ENCODE measurements around the gene KCNJ11.

Gene KCNJ11

GRCh38 chr11:17421781-17422180, 33.3 kb upstream of the KCNJ11 start:
- Histone ChIP-seq H3K9ac (ENCODE audit: low read depth in 1 of 2, low read length in 2 of 2) (no peak overlapping the region), H3K36me3 (ENCODE audit: control insufficient read depth in 1 of 2, insufficient read depth in 2 of 2, low read length in 2 of 2) (no peaks in the 10 kb centered on the region), H3K4me3 (ENCODE audit: low read depth in 1 of 2, low read length in 2 of 2) (no peak overlapping the region), H3K4me1 (ENCODE audit: control insufficient read depth in 1 of 2, insufficient read depth in 2 of 2, low read length in 2 of 2) (peaks cover 8 to 9% of the 10 kb centered on the region in 2 donors), H3K27ac (ENCODE audit: low read depth, low read length) (no peak overlapping the region), H3K27me3 (ENCODE audit: control insufficient read depth in 1 of 2, insufficient read depth in 2 of 2, low read length in 2 of 2) (no peaks in the 10 kb centered on the region), H3K9me3 (ENCODE audit: control insufficient read depth in 1 of 2, low read length in 2 of 2) (no peaks in the 10 kb centered on the region)

GRCh38 chr11:17418444-17419081, 30.1 kb upstream of the KCNJ11 start:
- H3K4me3 ChIP-seq (ENCODE audit: low read depth in 1 of 2, low read length in 2 of 2): no peak overlapping the region
- peaks cover 0 to 3% of the 10 kb centered on the region in 2 donors for H3K27me3 ChIP-seq (ENCODE audit: control insufficient read depth in 1 of 2, insufficient read depth in 2 of 2, low read length in 2 of 2)
- peaks cover 3 to 4% of the 10 kb centered on the region in 2 donors for H3K4me1 ChIP-seq (ENCODE audit: control insufficient read depth in 1 of 2, insufficient read depth in 2 of 2, low read length in 2 of 2)
- H3K27ac ChIP-seq (ENCODE audit: low read depth, low read length): no peak overlapping the region
- no peaks in the 10 kb centered on the region for H3K9me3 ChIP-seq (ENCODE audit: control insufficient read depth in 1 of 2, low read length in 2 of 2)
- H3K9ac ChIP-seq (ENCODE audit: low read depth in 1 of 2, low read length in 2 of 2): no peak overlapping the region
- H3K36me3 ChIP-seq (ENCODE audit: control insufficient read depth in 1 of 2, insufficient read depth in 2 of 2, low read length in 2 of 2): no peaks in the 10 kb centered on the region

- H3K9me3 ChIP-seq (ENCODE audit: control insufficient read depth in 1 of 2, low read length in 2 of 2): no peaks in the 10 kb centered on the region
- H3K4me3 ChIP-seq (ENCODE audit: low read depth in 1 of 2, low read length in 2 of 2): no peak overlapping the region
- no peak overlapping the region for H3K9ac ChIP-seq (ENCODE audit: low read depth in 1 of 2, low read length in 2 of 2)
- no peaks in the 10 kb centered on the region for H3K4me1 ChIP-seq (ENCODE audit: control insufficient read depth in 1 of 2, insufficient read depth in 2 of 2, low read length in 2 of 2)
- no peaks in the 10 kb centered on the region for H3K36me3 ChIP-seq (ENCODE audit: control insufficient read depth in 1 of 2, insufficient read depth in 2 of 2, low read length in 2 of 2)
- H3K27ac ChIP-seq (ENCODE audit: low read depth, low read length): no peak overlapping the region
- H3K27me3 ChIP-seq (ENCODE audit: control insufficient read depth in 1 of 2, insufficient read depth in 2 of 2, low read length in 2 of 2): peaks cover 0 to 6% of the 10 kb centered on the region in 2 donors
Measured at GRCh38 chr11:17416492-17416891, 28.0 kb upstream of the KCNJ11 start.

GRCh38 chr11:17415523-17416104, 27.2 kb upstream of the KCNJ11 start:
- no peak overlapping the region for H3K4me3 ChIP-seq (ENCODE audit: low read depth in 1 of 2, low read length in 2 of 2)
- H3K36me3 ChIP-seq (ENCODE audit: control insufficient read depth in 1 of 2, insufficient read depth in 2 of 2, low read length in 2 of 2): no peaks in the 10 kb centered on the region
- no peak overlapping the region for H3K9ac ChIP-seq (ENCODE audit: low read depth in 1 of 2, low read length in 2 of 2)
- H3K27ac ChIP-seq (ENCODE audit: low read depth, low read length): no peak overlapping the region
- no peaks in the 10 kb centered on the region for H3K4me1 ChIP-seq (ENCODE audit: control insufficient read depth in 1 of 2, insufficient read depth in 2 of 2, low read length in 2 of 2)
- no peaks in the 10 kb centered on the region for H3K9me3 ChIP-seq (ENCODE audit: control insufficient read depth in 1 of 2, low read length in 2 of 2)
- peaks cover 0 to 8% of the 10 kb centered on the region in 2 donors for H3K27me3 ChIP-seq (ENCODE audit: control insufficient read depth in 1 of 2, insufficient read depth in 2 of 2, low read length in 2 of 2)

GRCh38 chr11:17414992-17415391, 26.5 kb upstream of the KCNJ11 start:
- Histone ChIP-seq H3K9me3 (ENCODE audit: control insufficient read depth in 1 of 2, low read length in 2 of 2) (no peaks in the 10 kb centered on the region), H3K4me3 (ENCODE audit: low read depth in 1 of 2, low read length in 2 of 2) (no peak overlapping the region), H3K27me3 (ENCODE audit: control insufficient read depth in 1 of 2, insufficient read depth in 2 of 2, low read length in 2 of 2) (peaks cover 0 to 8% of the 10 kb centered on the region in 2 donors), H3K27ac (ENCODE audit: low read depth, low read length) (no peak overlapping the region), H3K9ac (ENCODE audit: low read depth in 1 of 2, low read length in 2 of 2) (no peak overlapping the region), H3K4me1 (ENCODE audit: control insufficient read depth in 1 of 2, insufficient read depth in 2 of 2, low read length in 2 of 2) (no peaks in the 10 kb centered on the region), H3K36me3 (ENCODE audit: control insufficient read depth in 1 of 2, insufficient read depth in 2 of 2, low read length in 2 of 2) (no peaks in the 10 kb centered on the region)

GRCh38 chr11:17414317-17414737, 25.9 kb upstream of the KCNJ11 start:
- no peaks in the 10 kb centered on the region for H3K9me3 ChIP-seq (ENCODE audit: control insufficient read depth in 1 of 2, low read length in 2 of 2)
- H3K4me1 ChIP-seq (ENCODE audit: control insufficient read depth in 1 of 2, insufficient read depth in 2 of 2, low read length in 2 of 2): no peaks in the 10 kb centered on the region
- no peaks in the 10 kb centered on the region for H3K36me3 ChIP-seq (ENCODE audit: control insufficient read depth in 1 of 2, insufficient read depth in 2 of 2, low read length in 2 of 2)
- no peak overlapping the region for H3K9ac ChIP-seq (ENCODE audit: low read depth in 1 of 2, low read length in 2 of 2)
- H3K27me3 ChIP-seq (ENCODE audit: control insufficient read depth in 1 of 2, insufficient read depth in 2 of 2, low read length in 2 of 2): peaks cover 0 to 8% of the 10 kb centered on the region in 2 donors
- H3K4me3 ChIP-seq (ENCODE audit: low read depth in 1 of 2, low read length in 2 of 2): no peak overlapping the region
- H3K27ac ChIP-seq (ENCODE audit: low read depth, low read length): no peak overlapping the region

- H3K27ac ChIP-seq (ENCODE audit: low read depth, low read length): no peak overlapping the region
- peaks cover 0 to 8% of the 10 kb centered on the region in 2 donors for H3K27me3 ChIP-seq (ENCODE audit: control insufficient read depth in 1 of 2, insufficient read depth in 2 of 2, low read length in 2 of 2)
- H3K36me3 ChIP-seq (ENCODE audit: control insufficient read depth in 1 of 2, insufficient read depth in 2 of 2, low read length in 2 of 2): no peaks in the 10 kb centered on the region
- no peak overlapping the region for H3K9ac ChIP-seq (ENCODE audit: low read depth in 1 of 2, low read length in 2 of 2)
- no peak overlapping the region for H3K4me3 ChIP-seq (ENCODE audit: low read depth in 1 of 2, low read length in 2 of 2)
- no peaks in the 10 kb centered on the region for H3K4me1 ChIP-seq (ENCODE audit: control insufficient read depth in 1 of 2, insufficient read depth in 2 of 2, low read length in 2 of 2)
- no peaks in the 10 kb centered on the region for H3K9me3 ChIP-seq (ENCODE audit: control insufficient read depth in 1 of 2, low read length in 2 of 2)
Measured at GRCh38 chr11:17413414-17414316, 25.2 kb upstream of the KCNJ11 start.

- Histone ChIP-seq H3K9ac (ENCODE audit: low read depth in 1 of 2, low read length in 2 of 2) (no peak overlapping the region), H3K27me3 (ENCODE audit: control insufficient read depth in 1 of 2, insufficient read depth in 2 of 2, low read length in 2 of 2) (peaks cover 0 to 8% of the 10 kb centered on the region in 2 donors), H3K4me3 (ENCODE audit: low read depth in 1 of 2, low read length in 2 of 2) (no peak overlapping the region), H3K27ac (ENCODE audit: low read depth, low read length) (no peak overlapping the region), H3K9me3 (ENCODE audit: control insufficient read depth in 1 of 2, low read length in 2 of 2) (no peaks in the 10 kb centered on the region), H3K4me1 (ENCODE audit: control insufficient read depth in 1 of 2, insufficient read depth in 2 of 2, low read length in 2 of 2) (no peaks in the 10 kb centered on the region), H3K36me3 (ENCODE audit: control insufficient read depth in 1 of 2, insufficient read depth in 2 of 2, low read length in 2 of 2) (no peaks in the 10 kb centered on the region)
Measured at GRCh38 chr11:17412488-17413180, 24.2 kb upstream of the KCNJ11 start.

DNA sequence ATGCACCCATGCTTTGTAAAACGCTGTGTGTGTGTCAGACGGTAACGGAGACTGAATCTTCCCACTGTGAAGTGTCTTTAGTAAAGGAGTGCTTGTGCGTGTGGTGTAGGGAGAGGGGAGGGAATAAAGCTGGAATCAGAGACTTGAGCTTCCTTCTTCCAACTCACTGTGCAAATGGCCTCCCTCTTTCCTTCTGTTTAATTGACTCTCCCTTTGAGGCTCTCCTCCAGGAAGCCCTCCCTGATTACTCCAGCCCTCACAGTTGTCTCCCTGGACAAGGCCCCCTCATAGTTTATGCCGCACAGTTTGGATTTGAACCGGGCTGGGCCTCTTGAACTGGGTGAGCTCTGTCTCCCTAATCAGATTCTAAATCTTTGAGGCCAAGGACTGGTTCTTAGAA, 23.0 kb upstream of the KCNJ11 start:
- H3K4me3 ChIP-seq (ENCODE audit: low read depth in 1 of 2, low read length in 2 of 2): no peak overlapping the region
- peaks cover 0 to 8% of the 10 kb centered on the region in 2 donors for H3K27me3 ChIP-seq (ENCODE audit: control insufficient read depth in 1 of 2, insufficient read depth in 2 of 2, low read length in 2 of 2)
- H3K4me1 ChIP-seq (ENCODE audit: control insufficient read depth in 1 of 2, insufficient read depth in 2 of 2, low read length in 2 of 2): peaks cover 0 to under 1% of the 10 kb centered on the region in 2 donors
- H3K9me3 ChIP-seq (ENCODE audit: control insufficient read depth in 1 of 2, low read length in 2 of 2): no peaks in the 10 kb centered on the region
- no peaks in the 10 kb centered on the region for H3K36me3 ChIP-seq (ENCODE audit: control insufficient read depth in 1 of 2, insufficient read depth in 2 of 2, low read length in 2 of 2)
- no peak overlapping the region for H3K9ac ChIP-seq (ENCODE audit: low read depth in 1 of 2, low read length in 2 of 2)
- H3K27ac ChIP-seq (ENCODE audit: low read depth, low read length): no peak overlapping the region
